H1 (cell line): ENCODE measurements around the gene ITGB7. TPM values are rescaled to one million over a fixed set of nuclear protein-coding genes. Genes with fewer than 3 reads are reported as not detected.

Experiments
- CBX8 ChIP-seq: fragments of 300-800, 300-1000 bp; sonication (generic); IDR thresholded peaks from 2 replicates; pipeline ENCODE4 v1.7.1; 2016; ENCODE audit warnings: low read depth, low read length, borderline replicate concordance
- CHD2 ChIP-seq: IDR thresholded peaks from 2 replicates; pipeline ENCODE4 v1.6.1; 2012; ENCODE audit warnings: low read length, improper control_type of control experiment
- EGR1 ChIP-seq: IDR thresholded peaks from 2 replicates; pipeline ENCODE4 v1.6.1; 2011; ENCODE audit warnings: low read depth, low read length, borderline replicate concordance
- EZH2 ChIP-seq: fragments of 200-600 bp; sonication (generic); IDR thresholded peaks from 2 replicates; pipeline ENCODE4 v1.7.1; 2012; ENCODE audit warnings: low read depth, mild to moderate bottlenecking, moderate library complexity, low read length, inconsistent platforms; ENCODE audit not compliant: severe bottlenecking
- NANOG ChIP-seq: IDR thresholded peaks from 2 replicates; pipeline ENCODE4 v1.6.1; 2011; ENCODE audit warnings: low read length, low read depth, mild to moderate bottlenecking, inconsistent platforms; ENCODE audit not compliant: insufficient read depth, poor library complexity, severe bottlenecking
- PHF8 ChIP-seq: fragments of 200-600 bp; sonication (generic); conservative IDR thresholded peaks from 2 replicates; pipeline ENCODE4 v1.7.1; 2012; ENCODE audit warnings: low read depth, mild to moderate bottlenecking, inconsistent platforms, low read length, moderate library complexity
- POLR2AphosphoS5 ChIP-seq: IDR thresholded peaks from 2 replicates; pipeline ENCODE4 v1.6.1; 2011; ENCODE audit warnings: low read depth, low read length
- RNF2 ChIP-seq: fragments of 200-900, 300-1000 bp; sonication (generic); IDR thresholded peaks from 2 replicates; pipeline ENCODE4 v1.7.1; 2016; ENCODE audit warnings: borderline replicate concordance, low read depth, mild to moderate bottlenecking, antibody characterized with exemption, low read length; ENCODE audit not compliant: poor library complexity, severe bottlenecking; ENCODE audit errors: missing control alignments
- SAP30 ChIP-seq: fragments of 300-600 bp; sonication (generic); IDR thresholded peaks from 2 replicates; pipeline ENCODE4 v1.7.1; 2012; ENCODE audit warnings: low read length, moderate library complexity, mild to moderate bottlenecking, inconsistent platforms; ENCODE audit not compliant: insufficient read depth, insufficient replicate concordance
- SIX5 ChIP-seq: IDR thresholded peaks from 2 replicates; pipeline ENCODE4 v1.6.1; 2011; ENCODE audit warnings: mild to moderate bottlenecking, low read depth, low read length
- SP4 ChIP-seq: IDR thresholded peaks from 2 replicates; pipeline ENCODE4 v1.6.1; 2012; ENCODE audit warnings: low read length, inconsistent platforms
- polyA plus RNA-seq, 7 experiments: library from polyadenylated mRNA; depleted of rRNA in 3 of 7; stranded (reverse) in 5 of 7; unstranded in 2 of 7; fragments of >200 nt in 5 of 7; fragments of 200-250 nt in 2 of 7; gene quantifications; 1 replicate in 5 of 7; 2 replicates in 1 of 7; 4 replicates in 1 of 7; pipeline versions ENCODE4 v1.2.1 to v1.2.3, GENCODE V29; 2011 to 2013; ENCODE audit warnings: missing spikeins in 2 of 7, mixed read lengths in 2 of 7
- total RNA-seq: library from RNA; stranded (reverse); fragmentation: NEBNext Ultra II Directional; extraction: Animal tissue kit (Norgen Biotek cat#: 25700); gene quantifications from 2 replicates; pipeline ENCODE4 v1.2.1, GENCODE V29; 2021

ITGB7 gene
- total and polyA plus RNA-seq, 2 of the 8 experiments (the other 6 are each of a cell fraction or from before 2014, with no cell fraction given), result 0.35 to 0.54 TPM

- TF ChIP-seq CBX8 (no peak), EGR1 (no peak), RNF2 (no peak), SAP30 (no peak), EZH2 (no peak), PHF8 (no peak), SIX5 (no peak), SP4 (no peak), CHD2 (no peak), NANOG (no peak), POLR2AphosphoS5 (no peak)
- TF ChIP-seq, all 59 proteins: peak for 0
Observed at GRCh38 chr12:53192531-53193021, 14.5 kb downstream of the ITGB7 start (continued).
